ENCODE data around the gene DMXL2.
"Not testable (repeated sequence)": the region's sequence is repeated elsewhere in the genome, so short reads cannot be mapped to it uniquely, and the experiment has no call there.

DMXL2 gene

DNA sequence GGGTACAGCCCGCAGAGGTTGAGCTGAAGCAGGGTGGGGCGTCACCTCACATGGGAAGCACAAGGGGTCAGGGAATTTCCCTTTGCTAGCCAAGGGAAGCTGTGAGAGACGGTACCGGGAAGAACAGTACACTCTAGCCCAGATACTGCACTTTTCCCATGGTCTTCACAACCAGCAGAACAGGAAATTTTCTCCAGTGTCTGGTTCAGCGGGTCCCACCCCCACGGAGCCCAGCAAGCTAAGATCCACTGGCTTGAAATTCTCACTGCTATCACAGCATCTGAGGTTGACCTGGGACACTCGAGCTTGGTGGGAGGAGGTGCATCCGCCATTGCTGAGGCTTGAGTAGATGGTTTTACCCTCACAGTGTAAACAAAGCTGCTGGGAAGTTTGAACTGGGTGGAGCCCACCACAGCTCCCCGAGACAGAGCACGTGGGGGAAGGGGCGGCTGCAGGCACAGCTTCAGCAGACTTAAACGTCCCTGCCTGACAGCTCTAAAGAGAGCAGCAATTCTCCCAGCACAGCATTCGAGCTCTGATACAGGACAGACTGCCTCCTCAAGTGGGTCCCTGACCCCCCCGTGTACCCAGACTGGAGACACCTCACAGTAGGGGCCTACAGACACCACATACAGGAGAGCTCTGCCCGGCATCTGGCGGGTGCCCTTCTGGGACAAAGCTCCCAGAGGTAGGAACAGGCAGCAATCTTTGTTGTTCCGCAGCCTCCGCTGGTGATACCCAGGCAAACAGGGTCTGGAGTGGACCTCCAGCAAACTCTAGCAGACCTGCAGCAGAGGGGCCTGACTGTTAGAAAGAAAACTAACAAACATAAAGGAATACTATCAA is 53.4 kb downstream of the DMXL2 start:
- not testable (repeated sequence) for DNase-seq

DNA sequence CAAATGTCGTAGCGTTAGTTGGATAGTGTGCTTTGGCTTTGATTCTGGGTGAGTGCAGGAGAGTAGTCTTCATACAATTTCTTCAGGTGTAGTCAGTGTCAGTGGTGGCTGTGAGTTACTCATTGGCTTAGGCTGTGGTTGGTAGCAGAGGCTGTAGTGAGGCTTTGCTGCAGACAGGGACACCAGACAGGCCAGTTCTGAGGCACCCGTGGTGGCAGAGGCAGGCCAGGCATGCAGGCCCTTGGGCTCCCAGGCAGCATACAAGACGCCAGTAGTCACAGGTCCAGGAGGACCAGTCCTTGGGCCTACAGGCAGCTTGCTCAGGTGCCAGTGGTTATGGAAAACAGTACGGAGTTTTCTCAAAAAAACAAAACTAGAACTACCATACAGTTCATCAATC is 61.3 kb downstream of the DMXL2 start:
- no peak for DNase-seq

DNA sequence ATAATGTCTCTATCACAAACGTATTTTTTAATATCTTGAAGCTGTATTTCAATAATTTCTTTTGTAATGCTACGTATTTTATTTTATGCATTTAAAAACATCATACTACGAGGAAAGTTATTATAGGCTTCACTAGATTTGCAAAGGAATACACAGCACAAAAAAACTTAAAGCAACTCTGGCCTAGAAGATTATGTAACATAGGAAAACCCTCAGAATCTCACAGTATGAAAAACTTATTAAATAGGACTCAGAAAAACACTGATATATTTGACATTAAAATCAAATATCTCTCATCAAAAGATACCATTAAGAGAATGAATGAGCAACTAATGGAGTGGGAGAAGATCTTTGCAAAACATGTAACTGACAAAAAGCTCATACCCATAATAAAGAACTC is 63.7 kb downstream of the DMXL2 start:
- DNase-seq: no peak

DNA sequence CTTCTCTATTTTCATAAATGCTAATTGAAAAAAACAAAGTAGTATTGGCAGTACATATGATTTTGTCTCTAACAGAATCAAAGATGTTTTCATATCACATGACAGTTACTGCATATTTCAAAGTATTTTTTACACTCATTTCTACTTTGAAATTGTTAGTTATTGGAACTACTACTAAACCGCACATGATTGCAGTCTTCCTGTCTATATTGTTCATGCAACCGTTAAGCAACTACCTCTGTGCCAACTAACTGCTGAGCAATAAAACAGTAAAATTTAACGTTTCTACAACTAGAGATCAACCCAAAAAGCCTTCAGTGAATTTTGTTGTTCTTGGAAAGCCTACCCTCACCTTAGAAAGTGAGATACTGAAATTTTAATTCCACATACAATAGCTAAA is 64.2 kb downstream of the DMXL2 start:
- no peak for DNase-seq

DNA sequence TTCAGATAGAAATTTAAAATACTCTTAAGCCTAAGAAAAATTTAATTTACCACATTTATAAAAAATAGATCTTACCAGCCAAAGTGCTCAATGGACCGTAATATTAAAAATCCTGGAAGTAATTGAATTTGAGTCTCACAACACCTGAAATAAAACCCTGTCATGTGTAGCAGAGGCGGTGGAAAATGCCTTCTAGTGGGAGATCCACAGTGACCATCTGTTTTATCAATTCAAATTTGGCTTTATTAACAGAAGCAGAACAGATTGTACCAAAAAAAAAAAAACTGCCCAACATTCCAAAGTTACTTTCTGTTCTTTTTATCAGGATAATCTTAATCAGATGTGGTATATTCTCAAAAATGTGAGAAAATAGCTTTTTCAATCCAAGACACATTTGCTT is 71.7 kb downstream of the DMXL2 start:
- no peak for DNase-seq

DNA sequence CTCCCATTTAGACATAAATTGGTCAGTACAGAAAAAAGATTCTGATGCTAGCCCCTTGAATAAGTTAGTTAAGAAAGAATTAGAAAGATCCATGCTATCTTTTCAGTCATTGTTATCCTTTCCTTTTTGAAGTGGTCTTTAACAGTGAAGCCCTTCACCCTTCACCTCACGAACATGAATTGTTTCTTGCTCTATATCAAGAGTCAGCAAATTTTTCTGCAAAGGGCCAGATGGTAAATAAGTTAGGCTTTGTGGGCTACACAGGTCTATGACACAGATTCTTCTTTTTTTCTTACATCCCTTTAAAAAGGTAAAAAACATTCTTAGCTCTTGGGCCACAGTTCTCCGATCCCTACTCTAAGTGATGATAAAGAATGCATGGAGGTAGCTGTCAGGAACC is 74.9 kb downstream of the DMXL2 start:
- DNase-seq: no peak

DNA sequence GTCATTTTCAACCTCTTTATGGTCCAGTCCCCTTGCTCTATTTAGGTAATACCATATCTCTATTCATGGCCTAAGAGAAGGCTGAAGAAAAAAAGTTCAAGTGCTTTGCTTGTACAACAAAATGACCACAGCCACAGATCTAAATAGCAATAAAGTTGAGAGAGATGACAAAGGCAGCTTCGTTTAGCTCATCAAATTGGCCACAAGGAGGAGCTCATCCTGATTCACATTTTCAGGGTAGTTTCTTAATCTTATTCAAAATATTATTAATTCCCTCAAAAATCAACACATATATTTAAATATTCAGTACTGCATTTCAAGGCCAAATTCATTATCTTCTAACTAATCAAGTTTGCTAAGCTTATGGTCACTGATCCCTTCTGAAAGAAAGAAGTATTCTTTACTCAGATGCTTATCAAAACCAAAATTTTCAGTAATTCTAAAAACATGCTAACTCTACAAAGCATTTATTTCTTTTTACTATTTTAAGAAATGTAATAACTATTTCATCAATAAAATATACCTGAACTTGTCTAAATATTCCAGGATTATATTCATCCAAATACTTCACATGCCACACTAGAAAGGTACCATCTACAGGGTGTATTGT is 85.5 kb downstream of the DMXL2 start:
- no peak for DNase-seq

GRCh38 chr15:51533672-51534398 is 88.7 kb downstream of the DMXL2 start:
- DNase-seq: no peak

DNA sequence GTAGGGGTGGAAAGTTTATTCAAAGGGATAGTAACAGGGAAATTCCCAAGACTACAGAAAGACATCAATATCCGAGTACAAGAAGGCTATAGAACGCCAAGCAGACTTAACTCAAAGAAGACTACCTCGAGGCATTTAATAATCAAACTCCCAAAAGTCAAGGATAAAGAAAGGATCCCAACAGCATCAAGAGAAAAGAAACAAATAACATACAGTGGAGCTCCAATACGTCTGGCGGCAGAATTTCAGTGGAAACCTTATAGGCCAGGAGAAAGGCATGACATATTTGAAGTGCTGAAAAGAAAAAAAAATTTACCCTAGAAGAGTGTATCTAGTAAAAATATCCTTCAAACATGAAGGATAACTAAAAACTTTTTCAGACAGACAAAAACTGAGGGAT is 95.6 kb downstream of the DMXL2 start:
- no peak for DNase-seq

GRCh38 chr15:51524376-51524775 is 98.2 kb downstream of the DMXL2 start:
- no peak for DNase-seq

- DNase-seq: no peak
Observed at GRCh38 chr15:51516291-51516690, 106.3 kb downstream of the DMXL2 start.

DNA sequence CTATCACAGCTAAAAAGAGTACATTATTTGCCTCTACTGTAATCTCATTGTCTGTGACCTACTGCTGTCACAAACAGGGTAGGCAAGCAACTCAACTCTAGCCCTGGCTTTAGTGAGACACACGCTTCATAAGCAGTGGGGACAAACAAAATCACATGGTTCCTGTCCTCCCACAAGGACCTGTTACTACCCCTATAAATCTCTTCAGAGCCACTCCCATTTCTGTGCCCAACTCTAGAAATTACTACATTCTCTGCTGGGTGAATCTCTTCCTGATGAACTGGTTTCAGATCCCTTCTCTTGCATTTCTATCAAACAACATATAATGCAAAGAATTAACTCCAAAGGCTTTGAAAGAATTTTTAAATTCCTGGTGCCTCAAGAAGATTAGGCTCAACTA is 117.3 kb downstream of the DMXL2 start:
- no peak for DNase-seq

DNA sequence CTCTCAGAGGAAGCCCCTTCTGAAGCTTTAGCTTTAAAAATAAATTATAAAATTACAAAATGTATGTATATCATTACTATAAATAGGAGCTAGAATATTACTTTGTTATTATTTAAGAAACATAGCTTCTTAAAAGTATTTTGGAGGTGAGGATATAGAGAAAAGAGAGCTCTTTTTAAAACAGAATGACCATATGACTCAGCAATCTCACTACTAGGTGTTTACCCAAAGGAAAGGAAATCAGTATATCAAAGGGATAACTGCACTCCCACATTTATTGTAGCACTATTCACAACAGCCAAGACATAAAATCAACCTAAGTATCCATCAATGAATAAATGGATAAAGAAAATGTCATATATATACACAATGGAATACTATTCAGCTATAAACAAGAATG is 119.6 kb downstream of the DMXL2 start:
- no peak for DNase-seq

- DNase-seq: no peak
Observed at GRCh38 chr15:51499379-51499976, 123.1 kb downstream of the DMXL2 start.

DNA sequence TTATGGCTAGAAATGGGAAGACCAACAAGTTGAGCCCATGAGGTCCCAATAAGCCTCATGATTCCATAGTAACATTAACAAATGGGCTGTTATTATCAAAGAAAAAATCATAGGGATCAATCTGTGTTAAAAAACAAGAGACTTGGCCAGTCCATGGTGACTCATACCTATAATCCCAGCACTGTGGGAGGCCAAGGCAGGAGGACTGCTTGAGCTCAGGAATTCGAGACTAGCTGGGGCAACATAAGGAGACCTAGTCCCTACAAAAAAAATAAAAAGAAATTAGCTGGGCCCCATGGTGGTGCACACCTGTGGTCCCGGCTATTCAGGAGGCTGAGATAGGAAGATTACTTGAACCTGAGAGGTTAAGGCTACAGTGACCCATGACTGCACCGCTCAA is 124.8 kb downstream of the DMXL2 start:
- DNase-seq: no peak

DNA sequence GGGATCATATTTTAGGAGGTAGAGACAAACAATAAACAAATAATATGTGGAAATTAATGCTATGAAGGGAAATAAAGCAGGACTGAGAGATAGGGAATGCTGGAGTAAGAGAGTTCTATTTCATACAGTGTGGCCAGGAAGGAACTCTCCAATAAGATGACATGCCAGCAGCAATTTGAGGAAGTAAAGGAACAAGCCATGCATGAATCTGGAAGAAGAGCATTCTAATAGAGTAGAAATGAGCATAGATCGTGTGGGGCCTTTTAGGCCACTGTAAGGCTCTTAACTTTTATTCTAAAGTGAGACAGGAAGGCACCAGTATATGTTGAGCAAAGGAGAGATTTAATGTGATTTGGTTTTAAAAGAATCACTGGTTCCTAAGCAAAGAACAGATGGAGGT is 126.3 kb downstream of the DMXL2 start:
- DNase-seq: no peak

GRCh38 chr15:51494411-51495314 is 127.9 kb downstream of the DMXL2 start:
- DNase-seq: no peak

DNA sequence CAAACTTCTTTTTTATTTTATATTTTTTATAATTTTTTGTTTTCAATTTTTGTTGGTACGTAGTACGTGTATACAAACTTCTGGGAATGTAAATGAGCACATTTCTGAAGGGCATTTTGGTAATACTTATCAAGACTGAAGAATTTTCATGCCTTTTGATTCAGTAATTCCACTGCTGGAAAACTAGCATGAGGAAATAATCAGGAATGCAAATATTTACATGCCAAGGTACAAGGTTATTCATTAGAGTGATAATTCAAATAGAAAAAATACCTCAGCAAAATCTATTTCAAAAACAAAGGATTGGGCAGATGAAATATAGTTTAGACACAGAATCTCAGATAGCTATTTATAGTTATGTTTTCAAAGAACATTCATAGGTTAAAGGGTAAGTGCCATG is 128.7 kb downstream of the DMXL2 start:
- DNase-seq: no peak

GRCh38 chr15:51492528-51492927 is 130.0 kb downstream of the DMXL2 start:
- no peak for DNase-seq

GRCh38 chr15:51491941-51492340 is 130.6 kb downstream of the DMXL2 start:
- no peak for DNase-seq

DNA sequence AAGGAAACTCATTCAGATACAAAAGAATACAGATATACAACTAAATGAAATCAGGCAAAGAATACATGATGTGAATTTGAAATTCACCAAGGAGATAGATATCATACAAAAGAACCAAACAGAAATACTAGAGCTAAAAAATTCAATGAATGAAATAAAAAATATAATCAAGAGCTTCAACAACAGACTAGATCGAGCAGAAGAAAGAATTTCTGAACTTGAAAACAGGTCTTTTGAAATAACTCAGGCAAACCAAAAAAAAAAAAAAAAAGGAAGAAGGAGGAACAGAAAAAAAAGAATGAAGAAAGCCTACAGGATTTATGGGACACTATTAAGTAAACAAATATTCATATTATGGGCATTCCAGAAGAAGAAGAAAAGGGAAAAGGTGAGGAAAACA is 137.8 kb downstream of the DMXL2 start:
- DNase-seq: no peak

DNA sequence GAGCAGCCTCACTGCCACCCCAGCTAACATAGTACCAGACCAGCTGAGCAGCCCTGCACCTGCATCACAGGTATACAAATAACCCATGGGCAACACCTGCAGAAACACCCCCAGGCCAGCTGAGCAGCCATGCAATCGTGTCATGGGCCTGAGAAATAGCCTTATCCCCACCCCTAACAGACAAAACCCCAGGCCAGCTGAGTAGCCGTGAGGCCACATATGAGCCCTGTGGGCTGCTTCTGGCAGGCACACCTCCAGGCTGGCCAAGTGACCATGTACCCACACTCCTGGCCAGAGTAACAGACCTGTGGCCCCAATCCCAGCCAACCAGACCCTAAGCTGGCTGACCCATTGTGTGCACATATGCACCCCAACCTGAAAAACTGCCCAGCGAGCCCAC is 138.6 kb downstream of the DMXL2 start:
- DNase-seq: no peak

DNA sequence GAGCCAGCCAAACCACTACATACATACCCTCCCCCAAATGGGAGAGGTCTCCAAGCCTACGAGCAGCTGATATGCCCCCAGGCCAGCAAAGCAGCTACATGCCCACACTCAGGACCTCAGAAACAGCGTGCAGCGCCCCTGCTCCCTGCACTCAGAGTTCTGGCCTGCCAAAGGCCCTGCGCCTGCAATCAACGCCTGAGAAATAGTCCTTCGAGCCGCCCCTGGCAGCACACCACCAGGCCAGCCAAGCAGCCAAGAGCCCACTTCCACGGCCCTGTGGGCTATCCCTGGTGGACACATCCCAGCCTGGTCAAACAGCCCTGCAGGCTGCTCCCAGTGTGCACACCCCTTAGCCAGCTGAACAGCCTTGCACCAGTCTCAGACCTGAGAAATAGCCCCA is 139.1 kb downstream of the DMXL2 start:
- no peak for DNase-seq

All from T1000 (cell line).